Measurements from ENCODE around the gene OR5B12. TPM values are rescaled to one million over a fixed set of nuclear protein-coding genes. Genes with fewer than 3 reads are reported as not detected.

The OR5B12 gene
- total and polyA plus RNA-seq, 2 of the 8 experiments (the other 6 are each of a cell fraction or from before 2014, with no cell fraction given): not detected

DNA sequence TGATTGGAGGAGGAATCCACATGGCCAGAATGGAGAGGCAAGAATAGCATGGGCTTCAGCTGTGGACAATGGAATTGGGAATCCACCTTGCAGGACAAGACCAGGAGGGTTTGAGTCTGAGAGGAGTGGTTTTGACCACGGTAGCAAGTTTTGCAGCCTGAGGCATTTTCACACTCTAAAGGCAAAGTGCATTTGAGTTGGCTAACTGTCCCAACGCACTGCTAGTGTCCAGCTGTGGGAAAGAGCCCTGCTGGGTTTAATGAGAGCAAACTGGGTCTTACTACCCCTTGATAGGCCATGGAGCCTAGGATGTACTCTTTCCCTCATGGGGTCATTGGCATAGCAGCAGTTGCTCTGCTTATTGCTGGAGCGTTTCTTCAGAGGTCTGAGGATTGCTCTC, 14.0 kb downstream of the OR5B12 start, which contains the start of gene OR5B2:
Gene OR5B2 (minus strand): TSS at position 101 of the 400 bp plus-strand sequence. CDS start 4,860 bp downstream, outside the sequence.
- Histone ChIP-seq H3K79me2 (ENCODE audit: control insufficient read depth in 1 of 2, insufficient read depth in 2 of 2, low read length in 2 of 2) (no peaks in the 10 kb centered on the region), H4K8ac (ENCODE audit: extremely low read depth, insufficient read depth, low read length) (no peak within 1 kb of the TSS), H2BK12ac (ENCODE audit: low read depth, low read length) (no peak within 1 kb of the TSS; the same call in 1 of the 2 replicates), H2BK15ac (ENCODE audit: low read length) (no peak within 1 kb of the TSS), H3K14ac (ENCODE audit: insufficient read length) (no peak within 1 kb of the TSS), H3K4me3 (ENCODE audit: extremely low read depth in 1 of 4, insufficient read depth in 2 of 4, low read depth in 3 of 4, low read length in 4 of 4) (no peak within 1 kb of the TSS), H3K56ac (replicated peaks; ENCODE audit: insufficient read length, low read depth, low read length) (no peak within 1 kb of the TSS), H2BK5ac (ENCODE audit: low read depth, low read length) (no peak within 1 kb of the TSS), H2AK5ac (ENCODE audit: low read depth, low read length) (no peak within 1 kb of the TSS), H3K4me2 (ENCODE audit: insufficient read depth in 1 of 2, low read depth in 2 of 2, low read length in 2 of 2) (no peak within 1 kb of the TSS), H4K20me1 (replicated peaks in 1 of 2; ENCODE audit: control insufficient read depth in 1 of 2, insufficient read depth in 2 of 2, low read length in 2 of 2) (no peaks in the 10 kb centered on the region), H2AFZ (ENCODE audit: low read length) (no peak within 1 kb of the TSS), H3K23ac (ENCODE audit: insufficient read length) (no peak within 1 kb of the TSS), H2BK20ac (ENCODE audit: low read length) (no peak within 1 kb of the TSS), H3K27ac (ENCODE audit: low read depth, low read length) (no peak within 1 kb of the TSS), H2BK120ac (replicated peaks; ENCODE audit: low read depth, low read length) (no peak within 1 kb of the TSS), H3K18ac (ENCODE audit: extremely low read depth, low read length) (no peak within 1 kb of the TSS), H3K4me1 (replicated peaks in 1 of 4; ENCODE audit: control insufficient read depth in 3 of 4, insufficient read depth in 4 of 4, low read length in 3 of 4) (0 out of 7 replicates have a peak, but pooled peaks cover 0 to 5% (median 1%) of the 10 kb centered on the region in 4 experiments), H3K9ac (replicated peaks in 1 of 4; ENCODE audit: extremely low read depth in 1 of 4, low read depth in 3 of 4, low read length in 3 of 4) (no peak within 1 kb of the TSS), H4K91ac (replicated peaks; ENCODE audit: insufficient read length, low read length) (no peak within 1 kb of the TSS), H3K9me3 (ENCODE audit: insufficient read depth in 2 of 2, low read depth in 1 of 2, low read length in 1 of 2) (peaks cover 0 to 12% of the 10 kb centered on the region in 2 experiments; a peak in 1 of 4 replicates), H3K79me1 (ENCODE audit: low read depth, low read length) (no peaks in the 10 kb centered on the region), H3K27me3 (replicated peaks in 1 of 4; ENCODE audit: control insufficient read depth in 3 of 4, extremely low read depth in 1 of 4, insufficient read depth in 3 of 4, low read length in 3 of 4) (no peaks in the 10 kb centered on the region), H3K23me2 (ENCODE audit: low read depth, low read length) (no peaks in the 10 kb centered on the region), H3K36me3 (ENCODE audit: control insufficient read depth in 2 of 4, insufficient read depth in 4 of 4, low read length in 3 of 4) (no peaks in the 10 kb centered on the region), H3K4ac (replicated peaks; ENCODE audit: insufficient read length, low read depth, low read length) (no peak within 1 kb of the TSS), H4K5ac (ENCODE audit: insufficient read length, low read depth, low read length) (no peak within 1 kb of the TSS)
- WGBS, 2 experiments (ENCODE audit: extremely low coverage in 1 of 2, insufficient coverage in 1 of 2, insufficient read length in 1 of 2, insufficient replicate concordance in 2 of 2, low coverage in 1 of 2, low lambda C conversion rate in 2 of 2, missing lambda C conversion rate in 1 of 2): 76% methylated on average over 3 of the region's 3 CpGs; no CpG with 5 or more reads in 1 of the 2 experiments
- POLR2A ChIA-PET (ENCODE audit: partially characterized antibody): no interaction called here
- no peak for FAIRE-seq
- DNase-seq (ENCODE audit: low read depth in 1 of 2, low spot score in 2 of 2): no peak
- CTCF ChIA-PET (ENCODE audit: partially characterized antibody): interaction anchor here (0.7 kb wide), 1 partner anchor 602 kb away, joined by 3 read pairs; no protein-coding TSS in a partner anchor
